GM12878 (cell line): ENCODE measurements around the gene MIOS. TPM values are rescaled to one million over a fixed set of nuclear protein-coding genes. Genes with fewer than 3 reads are reported as not detected.

Experiments used
- ATAC-seq: fragments of 200-7000 bp; cut with Tn5 transposase; 3 replicates; pipeline ENCODE4 v1.9.1; 2020; ENCODE audit warnings: mild to moderate bottlenecking, moderate library complexity
- BruUV-seq: library from RNA; stranded (reverse); fragments of 400-500 nt; replicated peaks from 2 replicates; lab custom pipeline; 2021; lab: Mats Ljungman, UMichigan
- CTCF ChIA-PET: fragments of 300-600 bp; sonication (Branson Sonifier 250); formaldehyde crosslinking; extraction: SDS; loops from one replicate; lab custom pipeline; 2021; ENCODE audit warnings: inconsistent platforms; lab: Yijun Ruan, JAX
- POLR2A ChIA-PET: fragments of 350-600 bp; formaldehyde crosslinking; extraction: SDS; loops from one replicate; lab custom pipeline; 2021; ENCODE audit warnings: inconsistent platforms; lab: Charles Lee
- RAD21 ChIA-PET: fragments of 300-600 bp; sonication (Branson Sonifier 250); formaldehyde crosslinking; loops from one replicate; lab custom pipeline; 2023; ENCODE audit warnings: antibody characterized with exemption; ENCODE audit not compliant: unreplicated experiment; lab: Charles Lee
- SMC1A ChIA-PET: fragments of 300-600 bp; sonication (Branson Sonifier 250); formaldehyde crosslinking; loops from one replicate; lab custom pipeline; 2023; ENCODE audit not compliant: unreplicated experiment, uncharacterized antibody; lab: Charles Lee
- DNase-seq: peaks from one replicate; pipeline ENCODE4 v3.0.0-alpha.2; 2011; ENCODE audit warnings: low read depth, low spot score
- FAIRE-seq: peaks from 3 replicates; lab custom pipeline; 2011; peaks lifted over from hg19 to GRCh38; lab: Jason Lieb, UNC
- H2AFZ ChIP-seq: 2 replicates; pipeline ENCODE4 v1.6.0; 2011; ENCODE audit warnings: low read depth, low read length, control low read depth; ENCODE audit not compliant: control insufficient read depth
- H3K27ac ChIP-seq: 2 replicates; pipeline ENCODE4 v1.5.1; 2011; ENCODE audit warnings: control low read depth; ENCODE audit not compliant: control insufficient read depth, insufficient read depth
- H3K27me3 ChIP-seq, 2 experiments: replicated peaks in 1 of 2; 2 replicates each; pipeline versions ENCODE4 v1.6.0 to v1.6.1; 2011; ENCODE audit warnings: low read length in 1 of 2; ENCODE audit not compliant: control insufficient read depth in 2 of 2, insufficient read depth in 2 of 2
- H3K36me3 ChIP-seq, 2 experiments: 2 replicates each; pipeline ENCODE4 v1.5.1; 2011; ENCODE audit warnings: low read length in 1 of 2; ENCODE audit not compliant: control insufficient read depth in 2 of 2, insufficient read depth in 2 of 2
- H3K4me1 ChIP-seq: 2 replicates; pipeline ENCODE4 v1.6.1; 2011; ENCODE audit warnings: mild to moderate bottlenecking, low read length, moderate library complexity, mixed read lengths; ENCODE audit not compliant: control insufficient read depth, insufficient read depth
- H3K4me2 ChIP-seq: 2 replicates; pipeline ENCODE4 v1.6.0; 2011; ENCODE audit warnings: control low read depth; ENCODE audit not compliant: control insufficient read depth, insufficient read depth
- H3K4me3 ChIP-seq: fragments of 200-600 bp; sonication (generic); 2 replicates; pipeline ENCODE4 v1.5.1; 2016
- H3K79me2 ChIP-seq: 2 replicates; pipeline ENCODE4 v1.6.0; 2011; ENCODE audit warnings: low read length; ENCODE audit not compliant: control insufficient read depth, insufficient read depth
- H3K9ac ChIP-seq: 2 replicates; pipeline ENCODE4 v1.8.0; 2011; ENCODE audit warnings: low read length, control low read depth, mixed read lengths; ENCODE audit not compliant: control insufficient read depth, insufficient read depth
- H3K9me3 ChIP-seq: replicated peaks from 3 replicates; pipeline ENCODE4 v1.5.1; 2011; ENCODE audit warnings: mild to moderate bottlenecking, low read length; ENCODE audit not compliant: control insufficient read depth, insufficient read depth
- H4K20me1 ChIP-seq: 2 replicates; pipeline ENCODE4 v1.6.0; 2011; ENCODE audit not compliant: control insufficient read depth, insufficient read depth
- CTCF ChIP-seq, 3 experiments: IDR thresholded peaks in 2 of 3; conservative IDR thresholded peaks in 1 of 3; 2 replicates each; pipeline ENCODE4 v1.5.1; 2011; ENCODE audit warnings: low read depth in 3 of 3, low read length in 3 of 3, mild to moderate bottlenecking in 3 of 3, control low read depth in 2 of 3, moderate library complexity in 2 of 3, inconsistent platforms in 1 of 3, mixed read lengths in 1 of 3; ENCODE audit not compliant: control insufficient read depth in 2 of 3, insufficient read depth in 1 of 3; ENCODE audit errors: extremely low read depth in 1 of 3
- MAX ChIP-seq: IDR thresholded peaks from 2 replicates; pipeline ENCODE4 v1.6.1; 2012; ENCODE audit warnings: low read depth, low read length, improper control_type of control experiment
- RAD21 ChIP-seq: IDR thresholded peaks from 2 replicates; pipeline ENCODE4 v1.6.1; 2011; ENCODE audit warnings: mild to moderate bottlenecking, low read depth, low read length, moderate library complexity; ENCODE audit not compliant: insufficient read depth
- SMC3 ChIP-seq: IDR thresholded peaks from 2 replicates; pipeline ENCODE4 v1.6.1; 2011; ENCODE audit warnings: low read length, improper control_type of control experiment, borderline replicate concordance
- WGBS: methylation state at CpG from one replicate; pipeline ENCODE4 v1.1.6; 2016; ENCODE audit warnings: low lambda C conversion rate; ENCODE audit not compliant: insufficient replicate concordance, insufficient coverage; ENCODE audit errors: missing lambda C conversion rate; 5-methylcytosine and 5-hydroxymethylcytosine counted together
- in situ Hi-C: fragments of 300-500 bp; cut with MboI; formaldehyde crosslinking; loops from 9 replicates; pipeline ENCODE4 v1.14.3; 2018; ENCODE audit warnings: mixed read lengths
- intact Hi-C: fragments of 100-400 bp; cut with micrococcal nuclease; formaldehyde crosslinking; loops from one replicate; pipeline ENCODE4 v1.14.2; 2022; ENCODE audit not compliant: unreplicated experiment
- polyA plus RNA-seq, 11 experiments: library from polyadenylated mRNA; depleted of rRNA in 4 of 11; unstranded in 6 of 11; stranded (reverse) in 5 of 11; fragments of >200 nt; fragmentation: Nextera tagmentation in 4 of 11; fragmentation: Illumina TruSeq in 1 of 11; extraction: Ambion mirVana in 4 of 11; extraction: Trizol in 1 of 11; gene quantifications; 1 replicate in 1 of 11; 2 replicates in 10 of 11; pipeline versions ENCODE4 v1.2.1 to v1.2.3, GENCODE V29; 2011 to 2016; ENCODE audit warnings: inconsistent platforms in 2 of 11, missing spikeins in 2 of 11, low read depth in 1 of 11
- total RNA-seq, 4 experiments: library from RNA; depleted of rRNA in 3 of 4; stranded (reverse); fragments of >200 nt in 3 of 4; fragmentation: Illumina TruSeq in 1 of 4; extraction: Trizol in 1 of 4; gene quantifications; 2 replicates each; pipeline versions ENCODE4 v1.2.1 to v1.2.3, GENCODE V29; 2013 to 2021

The MIOS gene
- total and polyA plus RNA-seq, 10 of the 15 experiments (the other 5 are each of a cell fraction or from before 2014, with no cell fraction given) = 13.1 to 94.9 (median 54.2) TPM

GRCh38 chr7:7595451-7595850 is 28.8 kb downstream of the MIOS start:
- RAD21 ChIA-PET = interaction anchor here (1.0 to 1.9 kb wide), 8 partner anchors 10 to 621 kb away, joined by 3 to 12 read pairs (median 4); no protein-coding TSS in a partner anchor
- H3K36me3 ChIP-seq = peaks cover 1 to 44% of the 10 kb centered on the region in 2 experiments
- DNase-seq = no peak

More at GRCh38 chr7:7595451-7595850, 28.8 kb downstream of the MIOS start:
- no peak overlapping the region for H3K4me2 ChIP-seq
- H4K20me1 ChIP-seq = no peaks in the 10 kb centered on the region
- in situ Hi-C loops = loop anchor here (25.0 kb wide), 1 partner anchor 617 kb away; no protein-coding TSS in a partner anchor
- H3K4me3 ChIP-seq = no peak overlapping the region
- CTCF ChIA-PET = interaction anchor here (0.9 to 3.8 kb wide), 14 partner anchors 9 to 700 kb away, joined by 3 to 28 read pairs (median 4); no protein-coding TSS in a partner anchor
- H3K4me1 ChIP-seq = no peaks in the 10 kb centered on the region
- no peak for FAIRE-seq
- peak; percentile 29; the same call in 1 of the 2 replicates for TF ChIP-seq SMC3
- TF ChIP-seq CTCF (IDR thresholded peaks at IDR 0.05 in 2 of 3, conservative IDR thresholded peaks at IDR 0.05 in 1 of 3; ENCODE audit: control insufficient read depth in 2 of 3, extremely low read depth in 1 of 3, insufficient read depth in 1 of 3, low read depth in 3 of 3, low read length in 3 of 3) = peak in 1 of 3 experiments; percentile 13; a peak in 1 of 6 replicates
- TF ChIP-seq RAD21 = peak; percentile 29; the same call in 1 of the 2 replicates
- no peak for TF ChIP-seq MAX
- POLR2A ChIA-PET = interaction anchor here (0.9 to 1.2 kb wide), 2 partner anchors 45 to 155 kb away, joined by 4 to 6 read pairs; partner anchors contain the start of gene UMAD1
- H3K79me2 ChIP-seq = no peaks in the 10 kb centered on the region
- H3K9ac ChIP-seq = no peak overlapping the region
- WGBS = 100% methylated on average over 1 of the region's 1 CpG
- ATAC-seq = peak; percentile 60
- SMC1A ChIA-PET = interaction anchor here (0.8 to 2.9 kb wide), 15 partner anchors 11 to 622 kb away, joined by 3 to 18 read pairs (median 4); no protein-coding TSS in a partner anchor
- no peak overlapping the region for H3K27ac ChIP-seq
- no peaks in the 10 kb centered on the region; the same call in 1 of the 3 replicates for H3K9me3 ChIP-seq
- no TSS peak for BruUV-seq
- intact Hi-C loops = loop anchor here (5.0 to 10.0 kb wide), 2 partner anchors 169 to 622 kb away; no protein-coding TSS in a partner anchor
- H2AFZ ChIP-seq = no peak overlapping the region
- no peaks in the 10 kb centered on the region for H3K27me3 ChIP-seq
